IPS DF 6.9 (cell line): ENCODE results near the gene COL4A1.

Source experiments
- DNase-seq: peaks from one replicate; pipeline ENCODE4 v3.0.0-alpha.2; 2013; ENCODE audit warnings: low read depth, low spot score
- H3K27ac ChIP-seq: one replicate; pipeline ENCODE4 v1.5.1; 2013; ENCODE audit warnings: low read length, control low read depth
- H3K27me3 ChIP-seq: 2 replicates; pipeline ENCODE4 v1.6.1; 2013; ENCODE audit warnings: mild to moderate bottlenecking, low read length; ENCODE audit not compliant: control insufficient read depth, insufficient read depth
- H3K36me3 ChIP-seq: 2 replicates; pipeline ENCODE4 v1.6.1; 2013; ENCODE audit warnings: low read length; ENCODE audit not compliant: control insufficient read depth, insufficient read depth
- H3K4me1 ChIP-seq: 2 replicates; pipeline ENCODE4 v1.6.1; 2013; ENCODE audit warnings: low read length; ENCODE audit not compliant: control insufficient read depth, insufficient read depth
- H3K4me3 ChIP-seq: 2 replicates; pipeline ENCODE4 v1.5.1; 2013; ENCODE audit warnings: mild to moderate bottlenecking, low read length
- H3K9me3 ChIP-seq: 2 replicates; pipeline ENCODE4 v1.6.1; 2013; ENCODE audit warnings: low read length, inconsistent platforms; ENCODE audit not compliant: control insufficient read depth, insufficient read depth
- WGBS: extraction: QIAGEN DNeasy Blood & Tissue Kit; methylation state at CpG from one replicate; pipeline ENCODE4 v1.1.7; 2013; ENCODE audit warnings: mixed read lengths, missing lambda C conversion rate; ENCODE audit not compliant: insufficient read length, insufficient coverage; 5-methylcytosine and 5-hydroxymethylcytosine counted together

COL4A1 gene

DNA sequence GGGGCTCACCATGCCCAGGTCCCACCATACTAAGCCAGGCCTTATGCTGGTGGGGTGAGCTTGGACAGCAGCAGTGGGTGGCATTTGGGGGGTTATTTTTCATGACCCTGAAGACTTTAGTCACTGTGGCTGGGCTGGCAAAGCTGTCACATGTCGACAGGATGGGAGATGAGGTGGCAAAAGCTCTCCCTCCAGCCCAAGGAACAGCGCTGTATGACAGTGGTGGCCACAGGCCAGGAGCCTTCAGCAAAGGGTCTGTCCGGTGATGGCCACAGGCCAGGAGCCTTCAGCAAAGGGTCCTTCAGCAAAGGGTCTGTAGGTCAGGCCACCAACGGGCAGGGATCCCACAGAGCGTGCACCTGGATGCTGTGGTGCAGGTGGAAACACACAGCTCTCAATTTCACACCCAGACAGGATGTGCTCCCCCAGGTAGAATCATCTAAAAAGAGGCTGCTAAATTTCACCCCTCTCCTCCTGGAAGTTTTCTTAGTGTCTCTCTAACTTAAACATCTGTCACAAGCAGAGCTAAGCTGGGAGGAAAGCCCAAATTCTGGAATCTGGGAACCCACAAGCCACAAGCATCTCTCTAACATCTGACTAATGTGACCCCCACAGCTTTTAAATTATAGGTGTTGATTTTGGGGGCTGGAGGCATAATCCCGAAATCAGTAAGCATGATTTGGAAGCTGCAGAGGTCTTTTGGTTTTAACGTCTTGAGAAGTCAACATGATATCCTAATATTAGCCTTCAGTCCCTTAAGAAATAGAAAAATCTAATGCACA, 23.0 kb downstream of the COL4A1 start:
- H3K36me3 ChIP-seq, result no peaks in the 10 kb centered on the region
- no peaks in the 10 kb centered on the region for H3K4me1 ChIP-seq
- H3K4me3 ChIP-seq, result no peak overlapping the region
- no peak for DNase-seq
- no peak overlapping the region for H3K27ac ChIP-seq
- WGBS, result no CpG with 5 or more reads among the region's 7 CpGs
- no peaks in the 10 kb centered on the region for H3K9me3 ChIP-seq
- no peaks in the 10 kb centered on the region for H3K27me3 ChIP-seq

DNA sequence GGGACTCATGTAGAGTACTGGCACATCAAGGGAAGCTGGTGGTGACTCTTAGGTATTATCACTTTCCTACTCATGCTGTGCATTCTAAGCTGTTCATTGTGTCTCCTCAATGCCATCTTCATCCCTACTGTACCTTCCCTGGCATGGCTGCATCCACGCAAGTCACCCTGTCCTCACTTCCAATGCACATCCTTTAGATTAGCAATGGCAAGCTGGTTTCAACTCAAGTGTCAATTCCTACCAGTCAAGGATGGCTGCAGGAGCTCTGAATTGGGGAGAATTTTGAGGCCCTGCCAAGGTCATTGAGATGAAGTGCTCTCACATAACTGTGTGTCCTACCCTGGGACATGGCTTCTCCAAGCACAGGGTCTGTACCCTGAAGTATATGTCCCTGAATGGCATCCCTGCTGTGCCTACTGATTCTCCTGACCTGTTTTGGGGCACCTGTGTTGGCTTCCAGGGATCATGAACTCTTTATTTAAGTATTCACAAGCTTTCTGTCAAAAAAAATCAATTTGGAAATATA, 24.6 kb downstream of the COL4A1 start:
- H3K4me1 ChIP-seq, result no peaks in the 10 kb centered on the region

DNA sequence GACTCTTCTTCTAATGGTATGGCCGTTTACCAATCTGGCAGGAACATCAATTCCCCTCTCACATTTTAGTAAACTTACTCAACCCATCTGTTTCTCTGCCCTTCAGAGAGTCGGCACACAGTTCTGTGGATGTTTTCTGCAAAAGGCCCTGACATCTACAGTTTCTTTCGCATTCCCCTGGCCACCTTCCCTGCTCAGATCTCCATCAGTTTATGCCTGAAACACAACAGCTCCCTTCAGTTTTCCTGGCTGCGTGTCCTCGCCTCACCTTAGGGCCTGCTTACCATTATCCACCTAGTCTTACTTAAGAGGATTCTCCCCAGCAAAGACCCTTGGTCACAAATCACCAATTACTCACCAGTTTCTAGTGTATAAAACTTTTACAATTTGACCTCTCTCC, 25.2 kb downstream of the COL4A1 start:
- Histone ChIP-seq H3K4me3 (no peak overlapping the region), H3K36me3 (no peaks in the 10 kb centered on the region), H3K9me3 (no peaks in the 10 kb centered on the region), H3K27me3 (no peaks in the 10 kb centered on the region), H3K4me1 (no peaks in the 10 kb centered on the region), H3K27ac (no peak overlapping the region)
- no peak for DNase-seq
- no CpG with 5 or more reads among the region's 5 CpGs for WGBS

More for the DNA sequence above, 24.6 kb downstream of the COL4A1 start:
- DNase-seq, result no peak
- Histone ChIP-seq H3K36me3 (no peaks in the 10 kb centered on the region), H3K27me3 (no peaks in the 10 kb centered on the region), H3K4me3 (no peak overlapping the region), H3K9me3 (no peaks in the 10 kb centered on the region), H3K27ac (no peak overlapping the region)
- WGBS, result no CpG with 5 or more reads among the region's 1 CpG

DNA sequence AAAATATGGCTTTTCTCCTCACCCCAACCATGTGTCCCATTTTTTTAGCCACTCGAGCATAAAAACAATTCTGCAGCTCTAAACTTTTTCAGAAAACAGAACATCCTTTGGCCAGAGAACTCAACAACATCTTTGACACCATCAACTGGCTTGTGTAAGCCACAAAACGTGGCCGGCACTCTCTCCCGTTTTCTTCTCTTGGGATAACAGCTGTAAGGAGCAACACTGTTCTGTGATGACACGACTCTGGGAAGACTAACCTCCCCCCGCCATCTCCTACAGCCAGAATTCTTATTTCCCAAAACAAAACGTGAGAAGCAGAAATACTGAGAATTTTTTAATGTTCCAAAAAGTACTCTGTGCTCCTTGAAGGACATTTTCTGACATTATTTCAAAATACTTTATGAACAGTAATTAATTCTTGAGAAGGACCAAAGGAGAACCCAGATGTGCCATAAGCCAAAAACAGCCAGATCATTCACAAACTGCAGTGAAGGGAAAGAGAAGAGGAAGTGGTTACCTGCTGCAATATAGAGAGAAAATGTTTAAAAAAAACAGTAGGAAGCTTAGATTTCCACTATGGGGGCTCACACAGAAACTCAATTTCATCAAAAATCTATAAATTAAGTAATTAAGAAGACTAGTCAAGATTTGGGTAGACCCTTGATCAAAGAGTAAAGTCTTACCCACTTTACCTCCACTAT, 25.8 kb downstream of the COL4A1 start:
- no peaks in the 10 kb centered on the region for H3K4me1 ChIP-seq
- H3K9me3 ChIP-seq, result no peaks in the 10 kb centered on the region
- no CpG with 5 or more reads among the region's 7 CpGs for WGBS
- H3K27ac ChIP-seq, result no peak overlapping the region
- H3K27me3 ChIP-seq, result no peaks in the 10 kb centered on the region
- DNase-seq, result no peak
- H3K36me3 ChIP-seq, result no peaks in the 10 kb centered on the region
- no peak overlapping the region for H3K4me3 ChIP-seq

DNA sequence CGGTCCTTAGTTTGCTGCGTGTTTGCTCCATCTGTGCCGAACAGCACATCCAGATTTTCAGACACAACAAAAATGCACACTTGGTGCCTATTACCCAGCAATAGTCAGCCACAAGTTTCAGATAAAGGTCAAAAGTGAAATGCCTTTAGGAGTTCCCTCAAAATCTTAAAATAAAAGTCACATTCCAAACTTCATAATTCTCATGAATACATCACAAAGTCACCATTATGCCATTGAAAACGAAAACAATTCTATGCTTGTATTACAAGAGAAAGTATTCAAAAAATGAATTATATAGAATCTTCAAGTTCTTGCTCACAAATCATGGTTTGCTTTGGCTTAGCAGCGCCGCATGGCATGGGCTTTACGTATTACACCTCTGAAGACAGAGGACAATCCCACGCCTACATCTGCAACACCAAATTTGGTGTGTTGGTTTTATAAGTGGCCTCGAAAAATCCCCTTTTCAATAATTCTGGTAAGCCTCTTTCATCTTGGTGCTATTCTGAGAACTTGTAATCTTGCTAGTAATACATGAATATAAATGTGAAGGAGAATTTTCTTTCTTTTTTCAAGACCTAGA, 26.6 kb downstream of the COL4A1 start:
- DNase-seq, result no peak
- WGBS, result no CpG with 5 or more reads among the region's 9 CpGs
- H3K36me3 ChIP-seq, result no peaks in the 10 kb centered on the region
- H3K4me3 ChIP-seq, result no peak overlapping the region
- no peaks in the 10 kb centered on the region for H3K27me3 ChIP-seq
- no peak overlapping the region for H3K27ac ChIP-seq
- no peaks in the 10 kb centered on the region for H3K9me3 ChIP-seq
- no peaks in the 10 kb centered on the region for H3K4me1 ChIP-seq

DNA sequence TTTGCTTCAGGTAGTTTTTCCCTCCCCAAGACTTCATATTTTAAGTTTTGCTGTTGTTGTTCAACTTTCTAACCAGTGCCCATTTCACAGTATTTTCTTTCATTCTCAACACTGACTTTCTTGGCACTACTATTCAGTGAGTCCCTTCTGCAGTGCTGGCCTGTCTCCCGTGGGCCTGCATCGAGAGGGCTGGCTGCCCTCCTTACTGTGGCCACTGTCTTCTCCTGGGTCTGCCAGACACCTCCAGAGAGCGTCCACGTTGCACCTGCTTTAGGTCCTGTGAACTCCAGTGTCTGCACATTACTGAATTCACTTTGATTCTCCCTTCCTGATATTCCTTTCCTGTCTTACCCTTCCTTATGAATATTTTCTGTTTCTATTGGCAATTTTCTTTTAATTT, 27.3 kb downstream of the COL4A1 start:
- H3K4me3 ChIP-seq, result no peak overlapping the region
- no CpG with 5 or more reads among the region's 4 CpGs for WGBS
- DNase-seq, result no peak
- H3K27ac ChIP-seq, result no peak overlapping the region
- H3K4me1 ChIP-seq, result no peaks in the 10 kb centered on the region
- no peaks in the 10 kb centered on the region for H3K9me3 ChIP-seq
- no peaks in the 10 kb centered on the region for H3K36me3 ChIP-seq
- H3K27me3 ChIP-seq, result no peaks in the 10 kb centered on the region

DNA sequence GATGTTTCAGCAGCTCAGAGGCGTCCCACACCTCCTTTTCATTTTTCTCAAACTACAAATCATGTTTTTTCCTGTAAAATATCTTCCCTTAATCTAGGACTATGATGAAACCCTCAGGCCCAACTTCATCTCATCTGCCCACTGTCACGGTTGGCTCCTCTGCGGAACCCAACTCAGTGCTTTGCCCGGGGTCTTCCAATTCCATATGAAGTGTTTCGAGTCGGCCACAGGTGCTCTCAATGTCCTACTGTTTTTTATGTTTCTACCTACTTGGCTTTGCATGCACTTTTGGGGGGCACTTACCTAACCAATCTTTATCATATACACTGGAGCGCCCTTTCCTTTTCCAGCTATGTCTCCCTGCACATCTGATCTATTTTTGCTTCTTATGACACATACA, 28.1 kb downstream of the COL4A1 start:
- no peaks in the 10 kb centered on the region for H3K9me3 ChIP-seq
- H3K4me3 ChIP-seq, result no peak overlapping the region
- no peaks in the 10 kb centered on the region for H3K36me3 ChIP-seq
- H3K27ac ChIP-seq, result no peak overlapping the region
- no peak for DNase-seq
- no peaks in the 10 kb centered on the region for H3K27me3 ChIP-seq
- WGBS, result 100% methylated on average over 1 of the region's 7 CpGs
- no peaks in the 10 kb centered on the region for H3K4me1 ChIP-seq

DNA sequence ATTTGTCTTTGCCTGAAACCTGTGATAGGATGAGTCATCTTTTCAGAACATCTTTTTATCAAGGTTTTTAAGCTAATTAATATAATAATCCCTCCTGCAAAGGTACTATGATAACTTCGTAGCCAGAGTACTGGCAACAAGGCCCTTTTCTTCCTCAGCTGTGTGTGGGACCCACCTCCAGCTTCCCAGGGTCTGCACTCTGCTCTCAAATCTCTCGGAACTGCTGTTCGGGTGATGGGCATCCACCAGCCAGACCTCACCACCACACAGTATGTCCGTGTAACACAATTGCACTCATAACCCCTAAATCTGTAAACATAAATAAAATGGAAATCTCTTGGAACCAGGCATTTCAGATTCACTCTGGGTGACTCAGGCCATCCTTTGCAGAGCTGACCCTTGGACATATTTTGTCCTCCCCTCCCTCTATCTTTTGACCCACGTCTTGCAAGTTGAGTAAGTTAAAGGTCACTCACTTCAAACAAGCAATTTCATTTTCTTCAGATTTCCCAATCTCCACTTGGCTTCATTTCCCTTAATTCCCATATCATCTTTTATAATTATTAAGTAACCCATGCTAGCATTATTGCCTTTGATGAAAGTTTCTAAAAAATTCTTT, 29.5 kb downstream of the COL4A1 start:
- Histone ChIP-seq H3K4me3 (no peak overlapping the region), H3K27ac (no peak overlapping the region), H3K4me1 (no peaks in the 10 kb centered on the region), H3K36me3 (no peaks in the 10 kb centered on the region), H3K9me3 (no peaks in the 10 kb centered on the region), H3K27me3 (no peaks in the 10 kb centered on the region)
- WGBS, result no CpG with 5 or more reads among the region's 5 CpGs
- DNase-seq, result no peak

DNA sequence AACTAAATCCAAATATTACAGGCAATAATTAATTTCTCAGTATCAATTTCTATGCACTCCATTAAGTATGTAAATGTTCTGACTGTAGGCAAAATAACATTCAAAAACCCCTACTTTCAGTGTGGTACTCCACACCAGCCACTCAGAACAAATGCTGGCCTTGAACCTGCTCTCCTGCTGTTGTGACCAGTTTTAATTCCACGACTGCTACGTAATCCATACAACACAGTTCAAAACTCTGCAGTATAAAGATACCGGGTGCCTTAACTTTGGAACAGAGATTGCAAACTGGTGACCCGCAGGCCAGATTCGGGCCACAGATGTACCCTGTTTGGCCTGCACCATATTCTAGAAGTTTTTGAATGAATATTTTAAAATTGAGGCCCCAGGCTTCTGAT, 30.4 kb downstream of the COL4A1 start:
- no CpG with 5 or more reads among the region's 5 CpGs for WGBS
- Histone ChIP-seq H3K4me3 (no peak overlapping the region), H3K27me3 (no peaks in the 10 kb centered on the region), H3K27ac (no peak overlapping the region), H3K9me3 (no peaks in the 10 kb centered on the region), H3K4me1 (no peaks in the 10 kb centered on the region), H3K36me3 (no peaks in the 10 kb centered on the region)
- no peak for DNase-seq

DNA sequence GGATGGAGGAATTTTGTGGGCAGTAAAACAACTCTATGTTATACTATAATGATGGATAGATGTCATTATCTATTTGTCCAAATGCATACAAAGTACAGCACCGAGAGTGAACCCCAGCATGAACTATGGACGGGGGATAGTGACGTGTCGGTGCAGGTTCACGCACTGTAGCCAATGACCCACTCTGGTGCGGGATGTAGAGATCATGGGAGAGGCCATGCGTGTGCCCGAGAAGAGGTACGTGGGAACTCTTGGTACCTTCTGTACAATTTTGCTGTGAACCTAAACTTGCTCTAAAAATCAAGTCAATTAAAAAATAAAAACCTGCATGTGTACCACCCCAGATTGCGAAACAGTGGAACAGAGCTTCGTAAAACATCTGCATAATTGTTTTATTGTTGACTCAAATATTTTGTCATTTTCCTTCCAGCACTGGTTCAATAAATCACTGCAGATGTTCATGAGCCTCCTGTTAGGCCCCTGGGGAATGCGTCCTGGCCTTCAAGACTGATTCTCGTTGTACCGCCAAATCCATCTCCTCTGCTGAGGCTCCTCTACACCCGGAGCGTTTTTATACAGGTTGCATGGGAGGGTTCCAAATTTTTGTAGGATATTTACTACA, 30.9 kb downstream of the COL4A1 start:
- WGBS, result no CpG with 5 or more reads among the region's 16 CpGs
- H3K4me1 ChIP-seq, result no peaks in the 10 kb centered on the region
- no peaks in the 10 kb centered on the region for H3K9me3 ChIP-seq
- no peak overlapping the region for H3K27ac ChIP-seq
- H3K27me3 ChIP-seq, result no peaks in the 10 kb centered on the region
- no peak for DNase-seq
- H3K4me3 ChIP-seq, result no peak overlapping the region
- H3K36me3 ChIP-seq, result no peaks in the 10 kb centered on the region
